ENCODE measurements around the gene TNS1.

Gene TNS1

GRCh38 chr2:217941886-217942728 lies 60.7 kb downstream of the TNS1 start:
- no peak for DNase-seq

GRCh38 chr2:217941339-217941738 lies 61.5 kb downstream of the TNS1 start:
- no peak for DNase-seq

- no peak for DNase-seq
These were observed 62.3 kb downstream of the TNS1 start for GRCh38 chr2:217940261-217941220.

GRCh38 chr2:217939629-217940245 lies 63.1 kb downstream of the TNS1 start:
- DNase-seq: no peak

GRCh38 chr2:217939220-217939619 lies 63.6 kb downstream of the TNS1 start:
- no peak for DNase-seq

GRCh38 chr2:217938036-217938435 lies 64.8 kb downstream of the TNS1 start:
- DNase-seq: no peak

- DNase-seq: peak; percentile 64
These were observed 65.3 kb downstream of the TNS1 start for GRCh38 chr2:217937446-217937845.

- no peak for DNase-seq
These were observed 65.8 kb downstream of the TNS1 start for GRCh38 chr2:217936952-217937351.

- no peak for DNase-seq
These were observed 66.7 kb downstream of the TNS1 start for GRCh38 chr2:217935901-217936684.

GRCh38 chr2:217935235-217935879 lies 67.4 kb downstream of the TNS1 start:
- DNase-seq: no peak

- DNase-seq: no peak
These were observed 68.3 kb downstream of the TNS1 start for GRCh38 chr2:217934321-217935131.

- no peak for DNase-seq
These were observed 69.2 kb downstream of the TNS1 start for GRCh38 chr2:217933617-217933993.

- peak; percentile 96 for DNase-seq
These were observed 69.8 kb downstream of the TNS1 start for GRCh38 chr2:217932803-217933616.

- DNase-seq: no peak
These were observed 70.8 kb downstream of the TNS1 start for GRCh38 chr2:217931846-217932560.

- no peak for DNase-seq
These were observed 71.8 kb downstream of the TNS1 start for GRCh38 chr2:217930761-217931563.

- no peak for DNase-seq
These were observed 72.8 kb downstream of the TNS1 start for GRCh38 chr2:217929757-217930707.

- no peak for DNase-seq
These were observed 73.5 kb downstream of the TNS1 start for GRCh38 chr2:217929272-217929671.
